Activated CD8-positive, alpha-beta memory T cell treated with anti-CD3 and anti-CD28 coated beads for 48 hours (primary cell): Measurements from ENCODE around the gene SPINK5.
"Not testable (repeated sequence)": the region's sequence is repeated elsewhere in the genome, so short reads cannot be mapped to it uniquely, and the experiment has no call there.

Source experiments
- DNase-seq, 3 experiments: peaks; one replicate each; pipeline ENCODE4 v3.0.0-alpha.2; 2020; ENCODE audit warnings: low read depth in 2 of 3, low spot score in 2 of 3

Gene SPINK5, protein sequence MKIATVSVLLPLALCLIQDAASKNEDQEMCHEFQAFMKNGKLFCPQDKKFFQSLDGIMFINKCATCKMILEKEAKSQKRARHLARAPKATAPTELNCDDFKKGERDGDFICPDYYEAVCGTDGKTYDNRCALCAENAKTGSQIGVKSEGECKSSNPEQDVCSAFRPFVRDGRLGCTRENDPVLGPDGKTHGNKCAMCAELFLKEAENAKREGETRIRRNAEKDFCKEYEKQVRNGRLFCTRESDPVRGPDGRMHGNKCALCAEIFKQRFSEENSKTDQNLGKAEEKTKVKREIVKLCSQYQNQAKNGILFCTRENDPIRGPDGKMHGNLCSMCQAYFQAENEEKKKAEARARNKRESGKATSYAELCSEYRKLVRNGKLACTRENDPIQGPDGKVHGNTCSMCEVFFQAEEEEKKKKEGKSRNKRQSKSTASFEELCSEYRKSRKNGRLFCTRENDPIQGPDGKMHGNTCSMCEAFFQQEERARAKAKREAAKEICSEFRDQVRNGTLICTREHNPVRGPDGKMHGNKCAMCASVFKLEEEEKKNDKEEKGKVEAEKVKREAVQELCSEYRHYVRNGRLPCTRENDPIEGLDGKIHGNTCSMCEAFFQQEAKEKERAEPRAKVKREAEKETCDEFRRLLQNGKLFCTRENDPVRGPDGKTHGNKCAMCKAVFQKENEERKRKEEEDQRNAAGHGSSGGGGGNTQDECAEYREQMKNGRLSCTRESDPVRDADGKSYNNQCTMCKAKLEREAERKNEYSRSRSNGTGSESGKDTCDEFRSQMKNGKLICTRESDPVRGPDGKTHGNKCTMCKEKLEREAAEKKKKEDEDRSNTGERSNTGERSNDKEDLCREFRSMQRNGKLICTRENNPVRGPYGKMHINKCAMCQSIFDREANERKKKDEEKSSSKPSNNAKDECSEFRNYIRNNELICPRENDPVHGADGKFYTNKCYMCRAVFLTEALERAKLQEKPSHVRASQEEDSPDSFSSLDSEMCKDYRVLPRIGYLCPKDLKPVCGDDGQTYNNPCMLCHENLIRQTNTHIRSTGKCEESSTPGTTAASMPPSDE

GRCh38 chr5:148063861-148064260 is at the start of gene SPINK5:
SPINK5 (plus strand) TSS chr5:148063980; CDS start chr5:148064045, 65 bp downstream.
- no peak for DNase-seq

GRCh38 chr5:148014276-148014675 is 49.5 kb upstream of the SPINK5 start:
- no peak for DNase-seq

DNA sequence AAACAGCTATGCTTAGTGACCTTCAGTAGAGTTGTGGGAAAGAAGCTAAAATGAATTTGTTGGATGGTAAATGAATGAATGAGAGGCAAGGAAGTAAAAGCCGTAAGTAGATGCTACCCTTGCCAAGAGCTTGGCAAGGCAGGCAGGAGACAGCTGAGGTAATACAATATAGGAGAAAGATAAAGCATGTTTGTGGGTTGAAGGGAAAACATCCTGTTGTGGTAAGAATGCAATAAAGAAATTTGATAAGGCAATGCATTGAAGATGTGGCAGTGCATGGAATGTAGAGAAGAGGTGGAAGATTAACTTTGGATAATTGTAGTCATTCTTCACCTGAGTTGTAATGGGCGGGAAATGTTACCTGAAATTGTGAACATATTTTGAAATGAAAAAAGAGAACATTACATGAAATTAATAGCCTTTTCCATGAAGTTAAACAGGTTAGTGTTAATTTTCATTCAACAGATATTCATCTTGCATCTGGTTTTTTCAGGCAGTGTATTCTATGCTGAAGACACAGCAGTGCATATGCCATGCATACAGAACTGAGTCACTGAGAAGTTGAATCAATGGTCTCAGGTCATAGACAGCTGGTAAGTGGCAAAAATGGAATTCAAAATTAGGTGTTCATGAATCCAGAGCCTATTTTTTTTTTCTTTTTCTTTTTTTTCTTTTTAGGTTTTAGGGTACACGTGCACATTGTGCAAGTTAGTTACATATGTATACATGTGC is 43.4 kb upstream of the SPINK5 start:
- no peak for DNase-seq

- DNase-seq = no peak
Measured at GRCh38 chr5:148027505-148027904, 36.3 kb upstream of the SPINK5 start.

DNA sequence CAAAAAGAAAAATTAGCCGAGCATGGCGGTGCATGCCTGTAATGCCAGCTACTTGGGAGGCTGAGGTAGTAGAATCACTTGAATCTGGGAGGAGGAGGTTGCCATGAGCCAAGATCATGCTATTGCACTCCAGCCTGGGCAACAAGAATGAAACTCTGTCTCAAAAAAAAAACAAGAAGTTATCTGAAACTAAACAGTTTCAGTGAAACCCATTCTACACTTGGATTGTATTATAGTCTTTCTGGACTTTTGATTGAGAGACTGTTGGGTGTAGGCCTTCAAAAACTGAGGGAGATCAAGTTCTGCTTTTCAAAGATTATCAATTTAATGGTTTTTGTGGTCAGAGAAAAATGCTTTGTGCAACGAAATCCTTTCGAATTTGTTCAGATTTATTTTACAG is 34.6 kb upstream of the SPINK5 start:
- DNase-seq = no peak

GRCh38 chr5:148033134-148033533 is 30.6 kb upstream of the SPINK5 start:
- DNase-seq = no peak

DNA sequence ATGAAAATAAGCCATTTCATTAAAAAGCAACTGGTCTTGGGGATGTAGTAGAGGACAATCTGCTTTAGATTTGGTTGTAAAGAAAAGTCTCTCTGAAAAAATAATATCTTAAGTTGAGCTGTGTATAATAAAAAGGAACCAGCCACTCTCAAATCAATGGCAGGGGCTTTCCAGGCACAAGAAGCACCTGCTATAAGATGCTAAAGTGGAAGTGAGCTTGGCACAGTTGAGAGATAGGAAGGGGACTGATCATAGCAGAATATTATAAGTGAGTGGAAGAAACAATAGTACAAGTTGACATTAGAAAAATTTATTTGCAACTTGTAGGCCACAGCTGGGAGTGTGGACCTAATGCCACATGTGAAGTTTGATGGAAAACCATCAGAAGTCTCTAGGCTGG is 28.1 kb upstream of the SPINK5 start:
- DNase-seq = no peak

DNA sequence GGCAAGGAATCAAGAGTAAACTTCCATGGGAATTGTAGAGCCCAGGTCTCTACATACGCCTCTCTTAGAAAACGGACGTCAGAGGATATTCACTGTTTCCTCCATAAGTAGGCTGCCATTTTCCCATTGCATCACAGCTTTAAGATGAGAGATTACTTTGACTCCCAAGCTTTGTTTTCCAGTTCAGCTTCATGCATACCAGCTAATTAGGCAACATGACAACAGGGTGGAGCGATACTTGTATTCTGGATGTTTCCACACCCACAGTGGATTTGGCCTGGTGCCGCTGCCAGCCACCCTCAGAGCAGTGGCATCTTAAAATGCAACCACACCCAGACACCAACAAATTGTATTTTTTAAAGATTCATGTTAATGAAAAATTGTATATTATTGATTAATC is 20.9 kb upstream of the SPINK5 start:
- DNase-seq = no peak

DNA sequence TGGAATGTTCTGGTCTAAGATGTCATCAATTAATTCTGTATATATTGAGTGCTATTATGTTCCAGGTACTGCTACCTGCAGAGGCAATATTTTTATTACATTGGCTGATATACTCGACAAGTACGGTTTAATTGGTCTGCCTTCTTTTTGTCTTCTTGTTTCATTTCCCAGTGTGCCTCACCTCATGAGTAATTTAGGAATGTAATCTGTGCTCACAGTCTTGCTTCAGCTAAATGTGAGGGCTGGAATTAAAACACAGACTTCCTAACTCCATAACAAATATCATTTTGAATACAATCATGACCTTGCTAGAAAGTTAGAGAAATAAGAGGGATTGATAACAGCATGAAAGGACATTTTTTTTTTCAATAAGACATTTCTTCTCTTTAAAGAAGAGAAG is 20.1 kb upstream of the SPINK5 start:
- no peak for DNase-seq

DNA sequence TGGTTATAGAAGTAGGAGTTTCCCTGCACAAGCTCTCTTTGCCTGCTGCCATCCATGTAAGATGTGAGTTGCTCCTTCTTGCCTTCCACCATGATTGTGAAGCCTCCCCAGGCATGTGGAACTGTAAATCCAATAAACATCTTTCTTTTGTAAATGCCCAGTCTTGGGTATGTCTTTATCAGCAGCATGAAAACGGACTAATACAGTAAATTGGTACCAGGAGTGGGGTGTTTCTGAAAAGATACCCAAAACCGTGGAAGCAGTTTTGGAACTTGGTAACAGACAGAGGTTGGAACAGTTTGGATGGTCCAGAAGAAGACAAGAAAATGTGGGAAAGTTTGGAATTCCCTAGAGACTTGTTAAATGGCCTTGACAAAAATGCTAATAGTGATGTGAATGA is 8.6 kb upstream of the SPINK5 start:
- DNase-seq = not testable (repeated sequence)

DNA sequence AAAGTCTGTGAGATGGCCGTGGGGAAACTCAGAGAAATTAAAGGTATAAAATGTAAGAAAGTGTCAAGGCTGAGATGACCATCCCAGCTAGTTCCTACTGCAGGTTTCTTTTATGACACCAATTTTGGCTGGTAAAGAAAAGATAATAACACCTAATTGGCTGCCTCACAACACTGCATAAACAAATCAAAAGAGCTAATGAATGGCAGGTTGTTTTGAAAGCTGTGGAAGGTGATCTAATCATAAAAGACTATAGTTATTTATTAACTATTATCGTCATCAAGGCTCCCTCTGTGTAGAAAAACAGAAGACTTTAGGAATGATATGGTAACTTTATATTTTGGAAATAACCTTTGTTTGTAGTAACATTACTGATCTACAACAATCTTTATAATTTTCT is 3.5 kb upstream of the SPINK5 start:
- DNase-seq = no peak

DNA sequence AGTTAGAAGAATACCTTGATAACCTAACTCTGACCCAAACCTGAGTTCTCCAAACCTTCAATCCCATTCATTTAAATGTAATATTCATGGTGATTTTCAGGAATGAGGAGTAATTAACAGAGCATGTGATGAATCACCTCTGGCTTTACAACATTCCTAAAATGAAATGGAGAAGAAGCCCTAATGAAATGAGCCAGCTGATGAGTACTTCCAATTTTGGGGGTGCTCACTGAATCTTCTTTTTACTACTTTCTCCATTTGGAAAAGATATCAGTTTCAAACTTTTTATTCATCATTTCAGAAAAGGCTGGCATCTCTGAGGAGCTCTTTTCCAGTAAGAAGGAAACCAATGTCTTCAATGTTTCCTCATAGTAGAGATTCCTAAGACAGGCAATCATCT is 2.9 kb upstream of the SPINK5 start:
- no peak for DNase-seq

- DNase-seq = no peak
Measured at GRCh38 chr5:148070621-148071020, 6.8 kb downstream of the SPINK5 start.

DNA sequence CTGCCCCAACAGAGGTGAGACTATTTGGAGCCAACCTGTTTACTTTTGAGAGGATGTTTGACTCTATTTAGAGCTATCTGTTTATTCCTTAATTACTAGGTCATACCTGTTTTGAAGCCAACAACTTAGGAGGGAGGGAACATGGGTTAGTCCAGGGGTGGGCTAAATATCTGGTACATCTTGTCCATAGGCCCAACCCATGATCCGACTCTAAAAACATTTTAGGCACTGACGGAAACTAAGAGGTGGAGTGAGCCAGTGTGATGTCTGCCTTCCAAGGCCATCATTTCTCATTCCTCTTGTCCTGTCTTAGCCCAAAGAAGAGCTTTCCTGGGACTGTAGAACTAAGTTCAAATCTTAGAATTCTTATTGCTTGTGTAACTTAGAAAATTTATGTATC is 8.4 kb downstream of the SPINK5 start:
- DNase-seq = no peak

DNA sequence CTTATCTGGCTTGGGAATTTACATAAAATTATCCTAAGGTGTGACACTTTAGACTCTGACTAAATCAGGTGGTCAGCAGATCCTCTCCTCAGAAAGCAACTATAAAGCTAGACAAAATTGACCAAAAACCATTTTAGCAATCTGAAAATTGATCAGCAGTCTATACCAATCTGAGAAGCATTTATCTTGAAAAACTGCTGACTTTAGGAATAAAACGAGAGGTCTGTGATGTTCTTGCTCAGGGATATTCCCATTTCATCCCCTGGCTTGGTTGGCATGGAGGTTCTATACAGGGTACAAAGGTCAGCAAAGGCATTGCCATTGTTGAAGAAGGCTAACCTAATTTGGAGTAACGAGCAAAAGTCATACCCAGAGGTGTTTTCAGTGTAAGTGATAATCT is 11.7 kb downstream of the SPINK5 start:
- no peak for DNase-seq

- DNase-seq = no peak
Measured at GRCh38 chr5:148083203-148083602, 19.4 kb downstream of the SPINK5 start.

- DNase-seq = no peak
Measured at GRCh38 chr5:148084269-148084668, 20.5 kb downstream of the SPINK5 start.

DNA sequence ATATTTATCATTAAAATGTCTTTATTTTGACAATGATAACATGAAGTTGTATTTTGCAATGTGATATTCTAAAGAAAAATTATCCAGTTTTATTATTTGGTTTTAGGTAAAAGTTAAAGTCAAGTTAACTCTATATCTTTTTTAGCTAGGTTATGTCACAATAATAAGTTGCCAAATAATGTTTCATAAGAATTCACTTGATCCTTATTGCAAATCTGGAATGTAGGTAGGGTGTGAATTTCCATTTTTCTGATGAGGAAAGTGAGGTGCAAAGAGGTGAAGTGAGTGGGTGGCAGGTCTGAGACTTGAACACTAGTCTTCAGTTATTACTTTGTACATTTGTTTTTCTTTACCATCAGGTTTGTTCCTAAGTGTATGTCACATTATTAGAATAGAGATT is 21.5 kb downstream of the SPINK5 start:
- DNase-seq = no peak

DNA sequence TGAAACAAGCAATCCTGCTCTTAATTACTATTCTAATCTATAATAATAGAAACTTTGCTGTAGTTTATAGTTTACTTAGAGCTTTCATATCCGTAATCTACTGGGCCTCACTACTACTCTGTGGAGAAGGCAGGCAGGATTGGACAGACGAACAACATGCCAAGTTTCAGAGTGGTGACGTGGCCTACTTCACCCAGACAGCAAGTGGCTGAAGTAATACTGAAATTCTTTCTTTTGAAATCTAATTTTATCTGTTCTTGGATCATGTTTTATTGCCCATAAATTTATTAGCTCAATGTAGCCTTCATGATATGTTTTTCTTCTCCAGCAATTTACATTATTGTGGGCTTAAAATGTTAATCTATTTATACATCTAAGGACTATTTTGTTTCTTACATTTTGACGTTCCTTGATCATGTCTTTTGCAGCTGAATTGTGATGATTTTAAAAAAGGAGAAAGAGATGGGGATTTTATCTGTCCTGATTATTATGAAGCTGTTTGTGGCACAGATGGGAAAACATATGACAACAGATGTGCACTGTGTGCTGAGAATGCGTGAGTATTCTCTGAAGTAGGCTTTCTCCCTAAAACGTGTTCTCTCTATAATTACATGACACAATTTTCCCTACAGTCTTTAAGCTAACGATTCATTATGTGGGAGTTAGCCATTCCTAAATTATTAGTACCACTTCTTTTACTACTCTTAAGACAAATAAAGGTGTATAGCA is 22.4 kb downstream of the SPINK5 start:
- DNase-seq = no peak

DNA sequence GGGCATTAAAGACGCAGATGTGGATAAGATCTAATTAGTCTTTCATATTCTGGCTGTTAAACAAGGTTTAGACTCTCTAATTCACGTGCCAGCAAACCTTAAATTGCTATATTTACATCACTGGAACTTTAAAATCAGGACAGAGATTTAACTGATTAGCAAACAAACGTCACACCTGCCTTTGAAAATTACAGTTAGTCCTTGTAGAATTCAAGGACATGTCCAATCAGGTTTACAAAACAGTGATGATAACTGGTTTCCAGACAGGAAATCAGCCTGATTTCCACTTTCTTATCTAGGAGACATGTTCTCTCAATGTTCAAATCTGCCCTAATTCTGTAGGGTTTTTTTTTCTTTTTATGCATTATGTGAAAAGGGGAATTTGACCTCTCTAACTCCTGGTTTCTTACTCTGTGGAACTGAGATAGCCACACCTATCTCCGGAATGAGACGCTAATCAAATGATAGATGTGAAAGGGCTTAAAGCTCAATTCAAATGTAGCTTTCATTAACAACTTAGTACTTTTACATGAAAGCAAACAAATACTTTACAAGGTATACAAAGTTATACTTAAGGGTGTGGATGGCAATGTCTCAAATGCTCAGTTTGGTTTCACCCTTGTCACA is 26.5 kb downstream of the SPINK5 start:
- DNase-seq = no peak
